CD4-positive, alpha-beta T cell treated with Interleukin-12 subunit alpha and Interleukin-12 subunit beta, for 1 hour (primary cell): Measurements from ENCODE around the gene KLK2.

Experiments used
- DNase-seq: peaks from one replicate; pipeline ENCODE4 v3.0.0-alpha.2; 2020

Gene KLK2

GRCh38 chr19:50851620-50852019 is 21.6 kb upstream of the KLK2 start:
- no peak for DNase-seq

GRCh38 chr19:50854636-50855410 is 18.4 kb upstream of the KLK2 start, which contains the start of gene KLK3:
TSS of gene KLK3 (plus strand) at chr19:50854915. CDS start at chr19:50854956, 41 bp downstream.
- no peak for DNase-seq

GRCh38 chr19:50857366-50857765 is 15.9 kb upstream of the KLK2 start:
- DNase-seq: no peak

- no peak for DNase-seq
Measured at GRCh38 chr19:50858886-50859285, 14.4 kb upstream of the KLK2 start.

- DNase-seq: no peak
Measured at GRCh38 chr19:50859849-50860248, 13.4 kb upstream of the KLK2 start.

- no peak for DNase-seq
Measured at GRCh38 chr19:50861010-50861409, 12.2 kb upstream of the KLK2 start.

GRCh38 chr19:50861496-50862286 is 11.5 kb upstream of the KLK2 start:
- DNase-seq: no peak

GRCh38 chr19:50869479-50869878 is 3.8 kb upstream of the KLK2 start:
- DNase-seq: no peak

- DNase-seq: no peak
Measured at GRCh38 chr19:50870417-50871089, 2.7 kb upstream of the KLK2 start.

GRCh38 chr19:50874211-50874610 is 972 bp downstream of the KLK2 start:
- DNase-seq: no peak

GRCh38 chr19:50875795-50876422 is 2.7 kb downstream of the KLK2 start:
- no peak for DNase-seq

- DNase-seq: no peak
Measured at GRCh38 chr19:50876456-50876855, 3.2 kb downstream of the KLK2 start.

GRCh38 chr19:50877338-50877737 is 4.1 kb downstream of the KLK2 start:
- no peak for DNase-seq

- DNase-seq: no peak
Measured at GRCh38 chr19:50878851-50879250, 5.6 kb downstream of the KLK2 start.

- DNase-seq: no peak
Measured at GRCh38 chr19:50880241-50880640, 7.0 kb downstream of the KLK2 start.

- no peak for DNase-seq
Measured at GRCh38 chr19:50882188-50882587, 8.9 kb downstream of the KLK2 start.

GRCh38 chr19:50889638-50890037 is 16.4 kb downstream of the KLK2 start:
- DNase-seq: no peak

- no peak for DNase-seq
Measured at GRCh38 chr19:50890422-50891252, 17.4 kb downstream of the KLK2 start.

- DNase-seq: no peak
Measured at GRCh38 chr19:50891253-50891625, 18.0 kb downstream of the KLK2 start.

- no peak for DNase-seq
Measured at GRCh38 chr19:50893047-50893736, 20.0 kb downstream of the KLK2 start.

GRCh38 chr19:50894478-50895356 is 21.5 kb downstream of the KLK2 start:
- DNase-seq: no peak
